Caco-2 (cell line): ENCODE measurements around the gene FPR1. TPM values are rescaled to one million over a fixed set of nuclear protein-coding genes. Genes with fewer than 3 reads are reported as not detected.

Experiments
- BruUV-seq: library from RNA; stranded (reverse); fragments of 400-500 nt; replicated peaks from 2 replicates; lab custom pipeline; 2021; lab: Mats Ljungman, UMichigan
- CTCF ChIA-PET: fragments of 300-600 bp; sonication (Branson Sonifier 250); formaldehyde crosslinking; loops from one replicate; lab custom pipeline; 2022; ENCODE audit warnings: antibody characterized with exemption; lab: Charles Lee
- POLR2A ChIA-PET: fragments of 300-600 bp; sonication (Branson Sonifier 250); formaldehyde crosslinking; loops from one replicate; lab custom pipeline; 2022; ENCODE audit warnings: antibody characterized with exemption; lab: Charles Lee
- DNase-seq, 2 experiments: peaks; one replicate each; pipeline versions ENCODE4 v3.0.0 to v3.0.0-alpha.2; 2020 to 2022
- H3K27me3 ChIP-seq: replicated peaks from 2 replicates; pipeline ENCODE4 v1.6.0; 2011; ENCODE audit warnings: low read length; ENCODE audit not compliant: control insufficient read depth, insufficient read depth
- H3K36me3 ChIP-seq: 2 replicates; pipeline ENCODE4 v1.5.1; 2011; ENCODE audit warnings: low read length; ENCODE audit not compliant: control insufficient read depth, insufficient read depth
- H3K4me1 ChIP-seq: fragments of 250-450 bp; sonication (Bioruptor Pico); 2 replicates; pipeline ENCODE4 v1.5.1; 2020; ENCODE audit warnings: mild to moderate bottlenecking
- H3K4me3 ChIP-seq: 2 replicates; pipeline ENCODE4 v1.5.1; 2011; ENCODE audit warnings: low read depth, mild to moderate bottlenecking, control low read depth, low read length
- H3K9me3 ChIP-seq: fragments of 250-450 bp; sonication (Bioruptor Pico); 2 replicates; pipeline ENCODE4 v1.5.1; 2020; ENCODE audit warnings: mild to moderate bottlenecking, moderate library complexity
- H3K27ac Mint-ChIP-seq: one replicate; pipeline ENCODE4 v1.8.0; 2022; ENCODE audit warnings: mixed read lengths; ENCODE audit not compliant: unreplicated experiment
- H3K27me3 Mint-ChIP-seq: one replicate; pipeline ENCODE4 v1.8.0; 2022; ENCODE audit warnings: mixed read lengths; ENCODE audit not compliant: insufficient read depth, unreplicated experiment
- H3K36me3 Mint-ChIP-seq: one replicate; pipeline ENCODE4 v1.8.0; 2022; ENCODE audit warnings: mild to moderate bottlenecking, mixed read lengths; ENCODE audit not compliant: insufficient read depth, unreplicated experiment
- H3K4me1 Mint-ChIP-seq: one replicate; pipeline ENCODE4 v1.8.0; 2022; ENCODE audit warnings: low read depth, mixed read lengths; ENCODE audit not compliant: unreplicated experiment
- H3K4me3 Mint-ChIP-seq: one replicate; pipeline ENCODE4 v1.8.0; 2022; ENCODE audit warnings: mild to moderate bottlenecking, moderate library complexity, mixed read lengths; ENCODE audit not compliant: unreplicated experiment
- H3K9me3 Mint-ChIP-seq: one replicate; pipeline ENCODE4 v1.8.0; 2022; ENCODE audit warnings: mixed read lengths; ENCODE audit not compliant: unreplicated experiment
- CTCF ChIP-seq, 2 experiments: fragments of 200-600 bp in 1 of 2; IDR thresholded peaks; 1 replicate in 1 of 2; 2 replicates in 1 of 2; pipeline versions ENCODE4 v1.5.1 to v1.8.0; 2011 to 2022; ENCODE audit warnings: antibody characterized with exemption in 1 of 2, control low read depth in 1 of 2, inconsistent platforms in 1 of 2, low read depth in 1 of 2, low read length in 1 of 2, mild to moderate bottlenecking in 1 of 2, moderate library complexity in 1 of 2; ENCODE audit not compliant: insufficient read depth in 1 of 2, severe bottlenecking in 1 of 2, unreplicated experiment in 1 of 2
- intact Hi-C: fragments of 100-400 bp; cut with micrococcal nuclease; formaldehyde crosslinking; loops from one replicate; pipeline ENCODE4 v1.10.0; 2022; ENCODE audit not compliant: unreplicated experiment
- total RNA-seq: library from RNA; stranded (reverse); gene quantifications from 2 replicates; pipeline ENCODE4 v1.2.3, GENCODE V29; 2022

Gene FPR1
- total RNA-seq, 1 experiment from 2014 or later = not detected

GRCh38 chr19:51765086-51765485 is 13.4 kb upstream of the FPR1 start:
- Mint-ChIP-seq H3K9me3 (peaks cover 23% of the 10 kb centered on the region), H3K27ac (no peak overlapping the region), H3K36me3 (peaks cover 6% of the 10 kb centered on the region), H3K4me3 (no peak overlapping the region), H3K27me3 (peaks cover 10% of the 10 kb centered on the region), H3K4me1 (no peaks in the 10 kb centered on the region)
- POLR2A ChIA-PET = no interaction called here
- Histone ChIP-seq H3K4me1 (no peaks in the 10 kb centered on the region), H3K4me3 (no peak overlapping the region), H3K9me3 (peaks cover 4% of the 10 kb centered on the region; the same call in 1 of the 2 replicates), H3K27me3 (no peaks in the 10 kb centered on the region; the same call in 1 of the 2 replicates), H3K36me3 (no peaks in the 10 kb centered on the region)
- intact Hi-C loops = no loop called here
- CTCF ChIA-PET = no interaction called here
- no peak for TF ChIP-seq CTCF (IDR thresholded peaks at IDR 0.05; ENCODE audit: insufficient read depth in 1 of 2, low read depth in 1 of 2, low read length in 1 of 2, severe bottlenecking in 1 of 2, unreplicated experiment in 1 of 2)
- DNase-seq = no peak
- no TSS peak for BruUV-seq

- H3K4me3 Mint-ChIP-seq = no peak overlapping the region
- peaks cover 6% of the 10 kb centered on the region for H3K27me3 Mint-ChIP-seq
- peaks cover 6% of the 10 kb centered on the region for H3K36me3 Mint-ChIP-seq
- POLR2A ChIA-PET = no interaction called here
- intact Hi-C loops = no loop called here
- H3K27me3 ChIP-seq = no peaks in the 10 kb centered on the region
- CTCF ChIA-PET = no interaction called here
- no peaks in the 10 kb centered on the region for H3K4me1 Mint-ChIP-seq
- H3K9me3 ChIP-seq = peaks cover 4% of the 10 kb centered on the region; the same call in 1 of the 2 replicates
- BruUV-seq = no TSS peak
- H3K27ac Mint-ChIP-seq = no peak overlapping the region
- no peak for TF ChIP-seq CTCF (IDR thresholded peaks at IDR 0.05; ENCODE audit: insufficient read depth in 1 of 2, low read depth in 1 of 2, low read length in 1 of 2, severe bottlenecking in 1 of 2, unreplicated experiment in 1 of 2)
- no peak overlapping the region for H3K4me3 ChIP-seq
- no peak for DNase-seq
- H3K9me3 Mint-ChIP-seq = peaks cover 31% of the 10 kb centered on the region
- no peaks in the 10 kb centered on the region for H3K4me1 ChIP-seq
- H3K36me3 ChIP-seq = no peaks in the 10 kb centered on the region
Observed at GRCh38 chr19:51761696-51762095, 10.0 kb upstream of the FPR1 start.

GRCh38 chr19:51760697-51761356 is 9.1 kb upstream of the FPR1 start, which contains the start of gene FPR2:
Gene FPR2, plus strand, starts transcription at chr19:51761180. Its CDS starts 7,479 bp downstream, at chr19:51768659.
- Histone ChIP-seq H3K27me3 (no peaks in the 10 kb centered on the region), H3K4me1 (no peaks in the 10 kb centered on the region), H3K36me3 (no peaks in the 10 kb centered on the region), H3K4me3 (no peak within 1 kb of the TSS), H3K9me3 (peaks cover 4% of the 10 kb centered on the region; the same call in 1 of the 2 replicates)
- no peak within 1 kb of the TSS for H3K27ac Mint-ChIP-seq
- H3K4me1 Mint-ChIP-seq = no peaks in the 10 kb centered on the region
- H3K4me3 Mint-ChIP-seq = no peak within 1 kb of the TSS
- intact Hi-C loops = no loop called here
- DNase-seq = no peak
- CTCF ChIA-PET = interaction anchor here (0.5 kb wide), 1 partner anchor 57 kb away, joined by 7 read pairs; no protein-coding TSS in a partner anchor
- peaks cover 6% of the 10 kb centered on the region for H3K36me3 Mint-ChIP-seq
- BruUV-seq = no TSS peak
- POLR2A ChIA-PET = no interaction called here
- TF ChIP-seq CTCF (IDR thresholded peaks at IDR 0.05; ENCODE audit: insufficient read depth in 1 of 2, low read depth in 1 of 2, low read length in 1 of 2, severe bottlenecking in 1 of 2, unreplicated experiment in 1 of 2) = no peak
- H3K27me3 Mint-ChIP-seq = peaks cover 6% of the 10 kb centered on the region
- peaks cover 34% of the 10 kb centered on the region for H3K9me3 Mint-ChIP-seq
